GM18499 (cell line): ENCODE measurements around the gene SLTM.
A peak's percentile ranks its signal among the peaks of the same experiment; 100 is the strongest.
"Not testable (repeated sequence)": the region's sequence is repeated elsewhere in the genome, so short reads cannot be mapped to it uniquely, and the experiment has no call there.

Experiments
- ATAC-seq: cut with Tn5 transposase; IDR thresholded peaks from one replicate; pipeline ENCODE4 v1.9.1; 2021; ENCODE audit warnings: moderate number of reproducible peaks; ENCODE audit not compliant: insufficient read depth, unreplicated experiment

SLTM gene

DNA sequence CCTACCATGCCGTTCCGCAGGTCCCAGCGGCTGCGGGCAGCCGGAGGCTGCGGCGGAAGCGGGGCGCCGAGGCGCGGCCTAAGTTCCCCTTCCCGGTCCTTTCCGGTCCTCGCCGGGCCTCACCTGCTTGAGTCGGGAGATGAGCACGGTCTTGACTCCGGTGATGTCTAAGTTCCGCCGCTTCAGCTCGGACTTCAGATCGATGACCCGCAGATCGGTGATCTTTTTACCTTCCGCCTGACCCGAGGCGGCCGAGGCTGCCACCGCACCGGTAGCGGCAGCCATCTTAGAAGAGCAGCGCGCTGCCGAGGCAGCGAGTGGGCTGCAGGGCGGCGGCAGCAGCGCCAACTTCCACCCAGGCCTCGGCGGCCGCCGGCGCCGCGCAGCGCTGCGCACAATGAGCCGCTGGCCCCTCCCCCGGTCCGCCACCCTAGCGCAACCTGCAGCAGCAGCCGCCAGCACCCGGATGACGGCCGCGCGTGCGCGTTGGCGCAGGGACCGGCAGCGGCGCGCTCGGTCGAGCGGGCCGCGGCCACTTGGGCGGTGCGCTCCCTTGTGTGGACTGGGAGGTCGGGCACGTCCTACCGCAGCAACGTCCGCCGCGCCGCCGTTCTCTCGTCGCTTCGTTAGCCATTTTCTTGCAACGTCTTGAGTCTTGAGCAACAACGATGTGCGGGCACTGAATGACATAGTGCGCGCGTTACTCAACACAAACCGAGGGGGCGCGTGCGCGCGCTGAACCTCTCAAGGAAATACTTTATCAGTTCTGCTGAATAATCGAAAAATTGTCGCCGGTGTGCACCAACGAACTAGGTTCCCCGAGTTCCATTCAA lies at the start of gene SLTM:
Gene SLTM (minus strand): TSS at position 399 of the 833 bp plus-strand sequence. CDS start 114 bp downstream, at position 285.
- ATAC-seq, result peak; percentile 42

- no peak for ATAC-seq
Measured at GRCh38 chr15:58983261-58983660, 49.8 kb upstream of the SLTM start.

DNA sequence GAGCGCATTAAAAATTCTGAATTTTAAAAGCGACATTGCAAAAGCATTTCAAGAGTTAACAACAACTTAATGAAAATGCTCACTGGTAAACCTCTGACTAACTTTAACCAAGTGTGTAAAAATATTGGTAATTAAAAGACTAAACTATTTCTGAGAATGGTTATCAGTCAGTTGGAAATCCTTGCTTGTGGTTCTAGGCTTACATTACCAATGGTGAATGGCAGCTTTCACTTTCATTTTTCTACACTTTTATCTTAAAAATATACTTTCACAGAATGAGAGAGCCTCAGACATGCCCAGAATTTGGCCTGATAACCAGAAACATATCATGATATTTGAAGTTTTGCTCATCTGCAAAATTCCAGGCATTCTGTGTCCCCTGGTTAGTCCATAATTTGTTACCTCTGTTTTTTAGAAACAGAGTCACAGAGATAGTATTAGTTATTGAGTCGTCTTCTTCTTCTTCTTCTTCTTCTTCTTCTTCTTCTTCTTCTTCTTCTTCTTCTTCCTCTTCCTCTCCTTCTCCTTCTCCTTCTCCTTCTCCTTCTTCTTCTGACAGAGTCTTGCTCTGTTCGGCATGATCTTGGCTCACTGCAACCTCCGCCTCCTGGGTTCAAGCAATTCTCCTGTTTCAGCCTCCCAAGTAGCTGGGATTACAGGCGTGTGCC lies 48.5 kb upstream of the SLTM start:
- no peak for ATAC-seq

DNA sequence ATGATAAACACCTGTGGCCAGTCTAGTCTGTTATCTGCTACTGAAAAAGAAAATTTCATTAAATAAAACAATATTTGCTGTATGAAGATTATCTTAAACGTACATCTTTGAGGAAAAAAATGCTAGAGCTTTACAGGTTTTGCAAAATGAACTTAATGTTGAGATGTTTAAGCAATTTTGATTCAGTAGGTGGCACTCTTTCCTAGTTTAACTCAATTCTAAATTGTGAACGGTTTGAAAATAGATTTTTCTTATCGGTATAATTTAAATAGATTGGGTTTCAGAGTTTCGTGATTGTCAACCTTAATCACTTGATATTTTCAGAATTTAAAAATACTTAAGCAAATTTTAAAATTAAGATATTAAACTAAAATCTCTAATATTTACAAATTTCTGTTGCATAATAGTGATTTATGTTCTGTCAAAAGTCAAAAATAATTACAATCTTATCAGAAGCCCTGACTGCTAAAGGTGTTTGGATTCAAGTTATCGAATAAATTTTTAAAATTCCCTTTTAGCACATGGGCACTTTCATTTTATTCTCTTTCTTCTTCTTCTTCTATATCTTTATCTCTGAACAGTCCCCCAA lies 47.0 kb upstream of the SLTM start:
- no peak for ATAC-seq

DNA sequence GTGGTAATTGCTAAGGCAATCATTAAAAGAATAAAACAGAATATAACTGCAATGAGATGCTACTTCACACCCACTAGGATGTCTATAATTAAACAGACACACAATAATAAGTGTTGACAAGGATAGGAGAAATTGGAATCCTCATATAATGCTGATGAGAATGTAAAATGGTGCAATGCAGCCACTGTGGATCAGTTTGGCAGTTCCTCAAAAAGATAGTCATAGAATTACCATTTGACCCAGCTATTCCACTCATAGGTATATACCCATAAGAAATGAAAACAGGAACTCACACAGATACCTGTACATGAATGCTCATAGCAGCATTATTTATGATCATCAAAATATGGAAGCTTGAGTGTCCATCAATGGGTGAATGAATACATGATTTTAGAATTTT lies 44.4 kb upstream of the SLTM start:
- no peak for ATAC-seq

- ATAC-seq, result no peak
Measured at GRCh38 chr15:58967479-58967878, 34.0 kb upstream of the SLTM start.

DNA sequence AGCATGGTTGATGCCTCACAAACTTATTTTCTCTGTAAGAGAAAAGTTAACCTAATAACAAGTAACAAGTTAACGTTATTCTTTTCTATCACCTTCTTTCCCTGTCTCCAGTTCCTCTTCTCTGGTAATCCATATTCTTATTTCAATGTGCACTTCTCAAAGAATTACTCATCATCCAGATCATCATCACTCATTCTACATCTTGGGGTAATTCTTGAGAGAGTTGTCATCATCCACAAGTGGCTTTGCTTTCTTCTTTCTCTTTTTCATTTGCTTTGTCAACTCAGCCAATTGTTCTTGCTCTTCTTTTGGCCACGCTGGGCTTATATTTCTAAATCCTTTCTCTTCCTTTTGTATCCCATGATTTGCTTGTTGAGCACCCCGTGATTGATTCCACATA lies 33.2 kb upstream of the SLTM start:
- ATAC-seq, result no peak

DNA sequence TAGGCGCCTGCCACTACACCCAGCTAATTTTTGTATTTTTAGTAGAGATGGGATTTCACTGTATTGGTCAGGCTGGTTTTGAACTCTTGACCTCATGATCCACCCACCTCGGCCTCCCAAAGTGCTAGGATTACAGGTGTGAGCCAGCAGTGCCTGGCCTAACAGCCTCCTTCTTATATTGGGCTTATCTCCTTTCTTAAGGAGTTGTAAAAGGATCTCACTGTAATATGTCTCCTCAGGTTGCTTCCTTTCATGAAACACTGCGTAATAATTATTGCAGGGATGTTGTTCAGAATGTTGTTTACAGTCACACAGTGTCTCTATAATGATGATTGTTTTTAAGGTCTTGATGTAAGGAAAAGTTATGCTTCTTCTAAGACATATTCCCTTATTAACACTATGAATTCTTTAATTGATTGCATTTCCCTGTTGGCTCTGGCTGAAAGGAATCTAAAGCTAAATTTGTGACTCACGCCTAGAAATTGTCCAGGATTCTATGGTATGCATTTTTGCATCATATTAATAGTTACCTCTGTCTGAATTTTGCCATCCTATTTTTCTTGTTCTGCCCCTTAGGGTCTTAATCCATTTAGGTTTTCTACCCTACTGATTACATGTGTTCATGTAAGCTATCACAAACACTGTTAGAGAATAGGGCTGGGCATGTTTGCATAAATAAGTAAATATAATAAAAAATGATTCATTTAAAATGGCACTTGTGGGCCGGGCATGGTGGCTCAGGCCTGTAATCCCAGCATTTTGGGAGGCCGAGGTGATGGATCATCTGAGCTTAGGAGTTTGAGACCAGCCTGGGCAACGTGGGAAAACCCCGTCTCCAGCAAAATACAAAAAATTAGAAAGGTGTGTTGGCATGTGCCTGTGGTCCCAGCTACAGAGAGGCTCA lies 29.4 kb upstream of the SLTM start:
- no peak for ATAC-seq

GRCh38 chr15:58962136-58962535 lies 28.7 kb upstream of the SLTM start:
- ATAC-seq, result no peak

GRCh38 chr15:58958811-58959210 lies 25.3 kb upstream of the SLTM start:
- ATAC-seq, result no peak

DNA sequence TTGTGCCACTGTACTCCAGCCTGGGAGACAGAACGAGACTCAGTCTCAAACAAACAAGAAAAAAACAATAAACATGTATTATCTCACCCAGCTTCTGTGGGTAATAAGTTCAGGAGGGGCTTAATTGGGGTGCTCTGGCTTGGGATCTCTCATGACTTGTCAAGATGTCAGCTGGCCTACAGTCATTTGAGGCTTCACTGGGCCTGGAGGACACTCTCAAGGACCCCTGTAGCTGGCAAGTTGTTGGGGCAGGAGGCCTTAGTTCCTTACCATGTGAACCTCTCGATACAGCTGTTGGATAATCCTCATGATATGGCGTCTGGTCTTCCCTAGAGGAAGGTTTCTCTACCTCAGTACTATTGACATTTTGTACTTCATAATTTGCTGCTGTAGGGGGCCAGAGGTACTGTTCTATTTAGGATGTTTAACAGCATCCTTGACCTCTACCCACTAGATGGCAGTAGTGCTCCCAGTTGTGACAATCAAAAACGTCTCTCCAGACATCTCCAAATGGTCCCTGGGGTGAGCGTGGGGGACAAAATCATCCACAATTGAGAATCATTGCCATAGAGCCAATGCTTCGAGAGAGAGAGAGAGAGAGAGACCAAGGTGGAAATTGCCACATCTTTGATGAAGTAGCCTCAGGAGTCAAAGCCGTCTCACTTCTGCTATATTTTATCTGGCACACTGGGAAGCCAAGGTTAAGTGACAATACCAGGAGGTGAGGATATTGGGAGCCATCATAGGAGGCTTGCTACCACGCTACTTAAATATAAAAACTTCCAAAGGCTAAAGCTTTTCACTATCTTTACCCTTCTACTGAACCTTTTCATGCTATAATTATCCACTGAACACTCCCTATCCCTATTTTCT lies 23.9 kb upstream of the SLTM start:
- ATAC-seq, result no peak

DNA sequence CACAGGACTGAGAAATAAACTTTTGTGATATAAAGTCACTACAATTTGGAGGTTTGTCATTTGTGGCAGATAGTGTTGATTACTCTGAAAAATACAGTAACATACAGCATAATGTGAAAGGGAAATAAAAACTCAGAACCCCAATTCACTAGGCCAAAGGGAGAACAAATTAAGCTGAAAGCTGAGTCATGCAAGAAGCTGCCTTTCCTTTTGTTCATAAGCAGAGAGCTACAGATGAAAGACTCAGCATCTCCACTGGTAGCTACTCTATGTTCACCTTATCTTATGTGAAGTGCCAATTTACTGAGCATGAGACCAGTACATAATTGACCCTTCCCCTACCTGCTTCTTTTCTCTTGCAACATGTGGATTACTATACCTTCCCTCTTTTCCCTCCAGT lies 19.3 kb upstream of the SLTM start:
- no peak for ATAC-seq

GRCh38 chr15:58951388-58952007 lies 18.0 kb upstream of the SLTM start:
- ATAC-seq, result no peak

DNA sequence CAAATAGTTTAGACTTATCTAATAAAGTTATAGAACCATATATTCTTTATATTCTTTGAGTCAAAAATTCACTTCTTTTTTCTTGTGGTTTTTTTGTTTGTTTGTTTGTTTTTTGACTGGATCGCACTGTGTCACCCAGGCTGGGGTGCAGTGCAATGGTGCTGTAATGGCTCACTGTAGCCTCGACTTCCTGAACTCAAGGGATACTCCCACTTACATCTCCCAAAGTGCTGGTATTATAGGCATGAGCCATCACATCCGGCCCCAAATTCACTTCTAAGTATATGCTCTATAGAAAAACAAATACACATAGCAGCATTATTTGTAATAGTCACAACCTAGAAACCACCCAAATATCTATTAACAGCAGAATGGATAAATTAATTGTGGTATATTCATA lies 13.7 kb upstream of the SLTM start:
- no peak for ATAC-seq

GRCh38 chr15:58934974-58935373 lies 1.5 kb upstream of the SLTM start:
- ATAC-seq, result not testable (repeated sequence)

DNA sequence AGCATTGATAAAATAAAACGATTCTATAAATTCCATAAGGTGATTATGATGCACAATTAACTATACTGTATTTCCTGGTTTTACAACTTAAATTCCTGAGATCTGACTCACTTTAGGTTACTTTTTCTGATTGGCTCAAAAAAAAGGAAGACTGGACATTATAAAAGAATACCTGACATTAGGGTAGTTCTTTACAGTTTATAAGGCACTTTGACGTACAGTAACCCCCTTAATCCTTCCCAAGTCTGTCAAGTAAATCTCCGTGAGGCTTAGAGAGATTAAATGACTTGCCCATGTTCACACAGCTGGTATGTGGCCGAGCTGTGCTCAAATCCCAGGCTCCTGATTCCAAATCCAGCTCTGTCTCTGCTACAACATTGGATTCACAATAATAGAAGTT lies 1.0 kb upstream of the SLTM start:
- no peak for ATAC-seq

DNA sequence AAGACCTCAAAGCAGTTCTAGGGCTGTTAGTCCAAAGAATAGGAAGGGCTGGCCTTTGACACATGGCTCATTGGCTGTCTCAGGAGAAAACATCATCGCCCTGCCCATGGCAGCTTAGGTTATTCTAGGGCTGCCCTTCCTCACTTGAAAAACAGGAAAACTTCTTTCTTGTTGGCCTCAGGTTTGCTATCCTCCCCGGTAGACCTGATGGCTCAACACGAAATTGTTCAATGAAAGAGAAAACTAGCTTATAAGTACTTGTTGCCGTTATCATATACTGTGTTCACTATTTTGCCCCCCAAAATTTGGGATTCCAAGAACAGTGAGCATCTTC lies 602 bp upstream of the SLTM start:
- no peak for ATAC-seq

- ATAC-seq, result peak; percentile 26
Measured at GRCh38 chr15:58932710-58933280, 684 bp downstream of the SLTM start.
